MM.1S (cell line): ENCODE data around the gene NKG7.

ENCODE experiments used
- EZH2phosphoT487 ChIP-seq: fragments of 300-600 bp; sonication (generic); IDR thresholded peaks from 2 replicates; pipeline ENCODE4 v1.6.1; 2018; ENCODE audit warnings: antibody characterized with exemption, low read length
- TF ChIP-seq, protein P1 (sequence below): fragments of 300-600 bp; sonication (generic); IDR thresholded peaks from 2 replicates; pipeline ENCODE4 v1.5.1; 2016; ENCODE audit warnings: antibody characterized with exemption, low read length, mixed read lengths

DNA sequence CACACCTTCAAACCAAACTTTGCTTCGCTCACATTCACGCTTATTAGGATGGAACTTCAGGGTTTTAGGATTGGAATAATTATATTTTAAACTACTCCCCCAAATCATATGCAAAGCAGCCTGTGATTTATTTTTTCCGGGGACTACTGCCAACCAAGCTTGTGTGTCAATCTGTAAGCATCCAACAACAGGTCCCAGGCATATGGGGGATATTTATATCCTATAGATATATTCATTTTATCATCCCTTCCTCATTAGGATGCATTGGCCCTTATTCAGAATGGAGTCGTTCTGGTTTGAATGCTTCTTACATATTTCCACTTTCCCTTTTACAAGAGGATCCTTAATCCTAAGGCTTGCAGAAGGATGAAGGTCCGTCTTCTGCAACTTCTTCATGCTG is 26.8 kb upstream of the NKG7 start:
- no peak for TF ChIP-seq EZH2phosphoT487
- TF ChIP-seq, protein P1, sequence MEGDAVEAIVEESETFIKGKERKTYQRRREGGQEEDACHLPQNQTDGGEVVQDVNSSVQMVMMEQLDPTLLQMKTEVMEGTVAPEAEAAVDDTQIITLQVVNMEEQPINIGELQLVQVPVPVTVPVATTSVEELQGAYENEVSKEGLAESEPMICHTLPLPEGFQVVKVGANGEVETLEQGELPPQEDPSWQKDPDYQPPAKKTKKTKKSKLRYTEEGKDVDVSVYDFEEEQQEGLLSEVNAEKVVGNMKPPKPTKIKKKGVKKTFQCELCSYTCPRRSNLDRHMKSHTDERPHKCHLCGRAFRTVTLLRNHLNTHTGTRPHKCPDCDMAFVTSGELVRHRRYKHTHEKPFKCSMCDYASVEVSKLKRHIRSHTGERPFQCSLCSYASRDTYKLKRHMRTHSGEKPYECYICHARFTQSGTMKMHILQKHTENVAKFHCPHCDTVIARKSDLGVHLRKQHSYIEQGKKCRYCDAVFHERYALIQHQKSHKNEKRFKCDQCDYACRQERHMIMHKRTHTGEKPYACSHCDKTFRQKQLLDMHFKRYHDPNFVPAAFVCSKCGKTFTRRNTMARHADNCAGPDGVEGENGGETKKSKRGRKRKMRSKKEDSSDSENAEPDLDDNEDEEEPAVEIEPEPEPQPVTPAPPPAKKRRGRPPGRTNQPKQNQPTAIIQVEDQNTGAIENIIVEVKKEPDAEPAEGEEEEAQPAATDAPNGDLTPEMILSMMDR = no peak
